GM18870 (cell line): ENCODE data around the gene HSPG2.
"Not testable (repeated sequence)": the region's sequence is repeated elsewhere in the genome, so short reads cannot be mapped to it uniquely, and the experiment has no call there.

Source experiments
- ATAC-seq: cut with Tn5 transposase; IDR thresholded peaks from one replicate; pipeline ENCODE4 v1.9.1; 2021; ENCODE audit warnings: moderate library complexity; ENCODE audit not compliant: unreplicated experiment

HSPG2 gene

GRCh38 chr1:21914880-21915640 is 22.1 kb downstream of the HSPG2 start:
- no peak for ATAC-seq

- ATAC-seq, result no peak
These were observed 22.7 kb downstream of the HSPG2 start for GRCh38 chr1:21914450-21914849.

- ATAC-seq, result no peak
These were observed 23.3 kb downstream of the HSPG2 start for GRCh38 chr1:21913763-21914162.

GRCh38 chr1:21913258-21913657 is 23.9 kb downstream of the HSPG2 start:
- no peak for ATAC-seq

- no peak for ATAC-seq
These were observed 24.9 kb downstream of the HSPG2 start for GRCh38 chr1:21912038-21912758.

GRCh38 chr1:21911205-21912001 is 25.7 kb downstream of the HSPG2 start:
- no peak for ATAC-seq

- ATAC-seq, result no peak
These were observed 26.4 kb downstream of the HSPG2 start for GRCh38 chr1:21910558-21911204.

GRCh38 chr1:21909787-21910503 is 27.2 kb downstream of the HSPG2 start:
- no peak for ATAC-seq

- no peak for ATAC-seq
These were observed 27.8 kb downstream of the HSPG2 start for GRCh38 chr1:21909286-21909759.

- not testable (repeated sequence) for ATAC-seq
These were observed 29.2 kb downstream of the HSPG2 start for GRCh38 chr1:21907737-21908534.

GRCh38 chr1:21907079-21907418 is 30.1 kb downstream of the HSPG2 start:
- no peak for ATAC-seq

GRCh38 chr1:21906173-21907078 is 30.7 kb downstream of the HSPG2 start:
- ATAC-seq, result no peak

GRCh38 chr1:21904704-21905520 is 32.2 kb downstream of the HSPG2 start:
- no peak for ATAC-seq

GRCh38 chr1:21904454-21904703 is 32.7 kb downstream of the HSPG2 start:
- ATAC-seq, result no peak

GRCh38 chr1:21903638-21904453 is 33.3 kb downstream of the HSPG2 start:
- no peak for ATAC-seq

- no peak for ATAC-seq
These were observed 34.8 kb downstream of the HSPG2 start for GRCh38 chr1:21902026-21903012.
